Fibroblast of pulmonary artery (primary cell): Measurements from ENCODE around the gene NAA20.

Source experiments
- DNase-seq: peaks from one replicate; pipeline ENCODE4 v3.0.0-alpha.2; 2010; ENCODE audit warnings: low read depth
- H3K4me3 ChIP-seq: replicated peaks from 2 replicates; pipeline ENCODE4 v1.5.1; 2011; ENCODE audit warnings: low read depth, mild to moderate bottlenecking, control low read depth, low read length, moderate library complexity
- CTCF ChIP-seq: IDR thresholded peaks from 2 replicates; pipeline ENCODE4 v1.5.1; 2011; ENCODE audit warnings: mild to moderate bottlenecking, control low read depth, low read length, inconsistent platforms; ENCODE audit errors: missing control alignments

Gene NAA20

DNA sequence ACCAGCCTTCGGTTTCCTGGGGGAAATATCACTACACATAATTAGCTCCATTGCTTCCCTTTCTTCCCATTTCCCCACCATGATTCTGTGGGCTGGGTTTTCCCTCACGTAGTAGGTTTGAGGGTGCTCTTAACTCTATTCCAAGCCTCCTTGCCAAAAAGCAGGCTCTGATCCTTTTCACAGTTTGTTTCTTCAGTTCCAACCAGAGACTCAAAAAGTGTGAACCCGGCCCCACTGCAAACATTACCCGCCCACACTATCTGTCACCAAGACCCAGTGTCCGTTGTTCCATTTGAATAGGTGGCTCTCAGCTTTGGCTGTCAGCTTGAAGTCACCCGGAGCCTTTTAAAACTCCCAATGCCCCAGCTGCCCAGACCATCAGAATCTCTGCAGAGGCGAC, 11.8 kb upstream of the NAA20 start:
- no peak for DNase-seq
- no peak for TF ChIP-seq CTCF
- H3K4me3 ChIP-seq, result no peak overlapping the region

- TF ChIP-seq CTCF, result no peak
- DNase-seq, result no peak
- no peak overlapping the region for H3K4me3 ChIP-seq
These were observed 7.3 kb upstream of the NAA20 start for GRCh38 chr20:20009784-20010253.

DNA sequence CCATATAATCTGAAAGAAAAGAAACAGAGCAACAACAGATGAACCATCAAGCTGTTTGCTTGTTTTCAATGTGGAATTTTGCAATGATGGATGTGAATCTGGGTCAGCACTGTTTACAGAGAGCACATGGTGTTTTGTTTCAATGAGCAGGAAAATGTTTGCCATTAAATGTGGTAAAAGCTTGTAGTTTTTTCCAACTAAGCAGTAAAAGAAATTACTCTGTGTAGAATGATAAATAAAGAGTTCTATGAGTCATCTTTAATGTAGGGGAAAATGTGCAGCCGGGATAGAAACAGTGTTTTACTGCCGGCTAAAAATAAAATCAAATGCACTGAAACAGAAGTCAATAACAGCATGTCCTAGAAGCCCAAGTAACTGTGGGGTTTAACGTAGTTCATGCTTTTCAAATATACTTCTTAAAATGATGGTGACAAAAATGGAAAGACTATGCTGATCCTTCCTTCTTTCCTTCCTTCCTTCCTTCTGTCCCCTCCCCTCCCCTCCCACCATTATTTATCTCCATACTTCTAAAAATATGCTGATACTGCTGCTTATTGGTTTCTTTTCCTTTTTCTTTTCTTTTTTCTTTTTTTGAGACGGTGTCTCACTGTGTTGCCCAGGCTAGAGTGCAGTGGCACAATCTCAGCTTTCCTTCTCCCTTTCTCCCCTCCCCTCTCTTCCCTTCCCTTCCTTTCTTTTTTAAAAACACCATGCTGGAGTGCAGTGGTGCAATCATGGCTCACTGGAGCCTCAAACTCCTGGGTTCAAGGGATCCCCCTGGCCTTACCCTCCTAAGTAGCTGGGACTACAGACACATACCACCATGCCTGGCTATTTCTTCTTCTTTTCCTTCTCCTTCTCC, 6.3 kb upstream of the NAA20 start:
- no peak for TF ChIP-seq CTCF
- peak; percentile 53 for DNase-seq
- H3K4me3 ChIP-seq, result no peak overlapping the region

DNA sequence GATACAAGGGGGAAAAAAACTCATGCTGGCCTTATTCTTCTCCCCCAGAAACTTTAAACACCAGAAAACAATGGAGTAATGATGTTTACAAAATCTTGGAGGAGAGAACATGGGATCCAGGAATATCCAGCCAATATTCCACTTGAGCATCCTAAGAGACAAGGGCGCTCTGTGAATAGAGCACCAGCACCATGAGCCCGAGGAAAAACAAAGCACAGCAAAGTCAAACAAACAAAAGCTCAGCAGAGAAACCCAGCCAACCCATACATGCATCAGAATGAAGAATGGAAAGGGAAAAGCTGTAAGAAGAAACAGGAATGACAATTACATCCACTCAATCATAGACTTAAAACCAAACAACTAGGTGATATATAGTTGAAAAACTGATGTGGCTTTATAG, 4.6 kb upstream of the NAA20 start:
- no peak for TF ChIP-seq CTCF
- no peak for DNase-seq
- no peak overlapping the region for H3K4me3 ChIP-seq

DNA sequence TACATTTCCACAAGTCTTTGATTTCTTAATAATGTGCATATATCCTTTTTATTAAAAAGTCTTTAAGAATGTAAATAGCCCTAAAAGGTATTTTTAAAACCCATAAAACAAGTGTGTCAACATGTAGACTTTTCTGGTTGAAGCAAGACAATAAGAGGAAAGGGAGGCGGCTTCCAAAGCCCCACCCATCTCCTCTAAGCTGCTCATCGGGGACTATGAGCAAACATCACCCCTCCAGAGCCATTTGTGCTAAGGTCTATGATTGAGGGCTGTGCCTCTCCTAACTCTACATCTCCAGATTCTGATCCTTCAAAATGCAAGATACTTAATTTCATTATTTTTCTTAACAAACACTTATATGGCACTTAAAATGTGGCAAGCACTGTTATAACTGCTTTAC, 2.5 kb upstream of the NAA20 start:
- no peak for TF ChIP-seq CTCF
- peak; percentile 39 for DNase-seq
- H3K4me3 ChIP-seq, result no peak overlapping the region

- DNase-seq, result no peak
- peak overlapping the region; percentile 85 for H3K4me3 ChIP-seq
- TF ChIP-seq CTCF, result no peak
These were observed 653 bp downstream of the NAA20 start for GRCh38 chr20:20017844-20018185.

DNA sequence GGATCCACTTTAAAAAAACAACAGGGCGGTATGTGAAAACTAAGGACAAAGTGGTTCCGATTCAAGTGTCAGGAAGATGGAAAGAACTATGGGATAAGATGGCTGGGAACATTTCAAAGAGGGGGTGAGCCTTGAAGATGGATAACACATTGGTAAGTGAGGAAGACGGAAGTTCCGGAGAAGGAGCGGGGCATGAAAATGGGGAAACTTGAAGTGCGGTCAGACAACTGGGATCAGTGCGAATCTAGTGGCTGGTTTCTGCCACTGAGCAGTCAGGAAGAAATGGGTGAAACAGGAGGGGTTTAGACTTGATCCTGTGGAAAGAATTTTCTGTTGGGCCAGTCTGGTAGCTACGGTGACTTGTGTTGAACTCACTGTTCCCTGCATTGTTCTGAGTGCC, 1.2 kb downstream of the NAA20 start:
- H3K4me3 ChIP-seq, result peak overlapping the region; percentile 85
- no peak for TF ChIP-seq CTCF
- no peak for DNase-seq
